ENCODE data around the gene COL6A2.

- TF ChIP-seq POLR2AphosphoS5 (IDR thresholded peaks at IDR 0.05; ENCODE audit: insufficient read depth in 1 of 2, low read depth in 1 of 2): peak in 1 of 2 donors; percentile 26
- TF ChIP-seq, protein P1, sequence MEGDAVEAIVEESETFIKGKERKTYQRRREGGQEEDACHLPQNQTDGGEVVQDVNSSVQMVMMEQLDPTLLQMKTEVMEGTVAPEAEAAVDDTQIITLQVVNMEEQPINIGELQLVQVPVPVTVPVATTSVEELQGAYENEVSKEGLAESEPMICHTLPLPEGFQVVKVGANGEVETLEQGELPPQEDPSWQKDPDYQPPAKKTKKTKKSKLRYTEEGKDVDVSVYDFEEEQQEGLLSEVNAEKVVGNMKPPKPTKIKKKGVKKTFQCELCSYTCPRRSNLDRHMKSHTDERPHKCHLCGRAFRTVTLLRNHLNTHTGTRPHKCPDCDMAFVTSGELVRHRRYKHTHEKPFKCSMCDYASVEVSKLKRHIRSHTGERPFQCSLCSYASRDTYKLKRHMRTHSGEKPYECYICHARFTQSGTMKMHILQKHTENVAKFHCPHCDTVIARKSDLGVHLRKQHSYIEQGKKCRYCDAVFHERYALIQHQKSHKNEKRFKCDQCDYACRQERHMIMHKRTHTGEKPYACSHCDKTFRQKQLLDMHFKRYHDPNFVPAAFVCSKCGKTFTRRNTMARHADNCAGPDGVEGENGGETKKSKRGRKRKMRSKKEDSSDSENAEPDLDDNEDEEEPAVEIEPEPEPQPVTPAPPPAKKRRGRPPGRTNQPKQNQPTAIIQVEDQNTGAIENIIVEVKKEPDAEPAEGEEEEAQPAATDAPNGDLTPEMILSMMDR (IDR thresholded peaks at IDR 0.05): no peak
- no peak for TF ChIP-seq POLR2A (IDR thresholded peaks at IDR 0.05)
Observed at GRCh38 chr21:46125846-46126301, 28.0 kb downstream of the COL6A2 start.
